HL-60 (cell line): ENCODE data around the gene RFLNA.

Experiments used
- POLR2AphosphoS5 ChIP-seq: IDR thresholded peaks from 2 replicates; pipeline ENCODE4 v1.6.1; 2012; ENCODE audit warnings: low read depth
- TF ChIP-seq, protein P1 (sequence below): IDR thresholded peaks from one replicate; pipeline ENCODE4 v1.5.1; 2011; ENCODE audit warnings: low read length, control low read depth, inconsistent platforms; ENCODE audit not compliant: insufficient read depth

DNA sequence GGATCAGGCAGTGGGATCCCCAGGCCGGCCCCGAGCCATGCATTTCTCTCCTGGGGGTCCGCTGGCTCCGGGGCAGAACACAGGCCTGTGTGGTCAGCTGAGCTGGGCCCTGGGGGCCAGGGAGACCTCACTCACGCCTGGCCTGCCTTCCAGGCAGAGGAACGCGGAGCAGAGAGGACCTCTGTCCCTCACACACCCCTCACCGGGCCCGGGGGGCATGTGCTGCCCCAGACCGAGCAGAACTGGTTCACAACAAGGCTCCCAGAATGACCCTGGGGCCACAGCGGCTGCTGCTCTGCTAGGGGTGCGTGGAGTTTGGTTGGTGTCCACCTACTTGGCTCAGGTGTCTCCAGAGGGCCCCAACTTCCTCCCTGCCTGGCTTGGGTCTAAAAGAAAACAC lies 33.0 kb upstream of the RFLNA start:
- TF ChIP-seq, protein P1, sequence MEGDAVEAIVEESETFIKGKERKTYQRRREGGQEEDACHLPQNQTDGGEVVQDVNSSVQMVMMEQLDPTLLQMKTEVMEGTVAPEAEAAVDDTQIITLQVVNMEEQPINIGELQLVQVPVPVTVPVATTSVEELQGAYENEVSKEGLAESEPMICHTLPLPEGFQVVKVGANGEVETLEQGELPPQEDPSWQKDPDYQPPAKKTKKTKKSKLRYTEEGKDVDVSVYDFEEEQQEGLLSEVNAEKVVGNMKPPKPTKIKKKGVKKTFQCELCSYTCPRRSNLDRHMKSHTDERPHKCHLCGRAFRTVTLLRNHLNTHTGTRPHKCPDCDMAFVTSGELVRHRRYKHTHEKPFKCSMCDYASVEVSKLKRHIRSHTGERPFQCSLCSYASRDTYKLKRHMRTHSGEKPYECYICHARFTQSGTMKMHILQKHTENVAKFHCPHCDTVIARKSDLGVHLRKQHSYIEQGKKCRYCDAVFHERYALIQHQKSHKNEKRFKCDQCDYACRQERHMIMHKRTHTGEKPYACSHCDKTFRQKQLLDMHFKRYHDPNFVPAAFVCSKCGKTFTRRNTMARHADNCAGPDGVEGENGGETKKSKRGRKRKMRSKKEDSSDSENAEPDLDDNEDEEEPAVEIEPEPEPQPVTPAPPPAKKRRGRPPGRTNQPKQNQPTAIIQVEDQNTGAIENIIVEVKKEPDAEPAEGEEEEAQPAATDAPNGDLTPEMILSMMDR: no peak
- no peak for TF ChIP-seq POLR2AphosphoS5
